Astrocyte (in vitro differentiated cells and primary cell): ENCODE data around the gene ZG16B.

Experiments
- CTCF ChIP-seq: IDR thresholded peaks from 2 replicates; pipeline ENCODE4 v1.5.1; 2011; ENCODE audit warnings: low read depth, mild to moderate bottlenecking, inconsistent platforms, low read length, moderate library complexity; ENCODE audit not compliant: insufficient read depth
- EZH2 ChIP-seq: IDR thresholded peaks from 2 replicates; pipeline ENCODE4 v1.6.1; 2012; ENCODE audit warnings: mild to moderate bottlenecking, low read length, inconsistent platforms; ENCODE audit not compliant: insufficient read depth

DNA sequence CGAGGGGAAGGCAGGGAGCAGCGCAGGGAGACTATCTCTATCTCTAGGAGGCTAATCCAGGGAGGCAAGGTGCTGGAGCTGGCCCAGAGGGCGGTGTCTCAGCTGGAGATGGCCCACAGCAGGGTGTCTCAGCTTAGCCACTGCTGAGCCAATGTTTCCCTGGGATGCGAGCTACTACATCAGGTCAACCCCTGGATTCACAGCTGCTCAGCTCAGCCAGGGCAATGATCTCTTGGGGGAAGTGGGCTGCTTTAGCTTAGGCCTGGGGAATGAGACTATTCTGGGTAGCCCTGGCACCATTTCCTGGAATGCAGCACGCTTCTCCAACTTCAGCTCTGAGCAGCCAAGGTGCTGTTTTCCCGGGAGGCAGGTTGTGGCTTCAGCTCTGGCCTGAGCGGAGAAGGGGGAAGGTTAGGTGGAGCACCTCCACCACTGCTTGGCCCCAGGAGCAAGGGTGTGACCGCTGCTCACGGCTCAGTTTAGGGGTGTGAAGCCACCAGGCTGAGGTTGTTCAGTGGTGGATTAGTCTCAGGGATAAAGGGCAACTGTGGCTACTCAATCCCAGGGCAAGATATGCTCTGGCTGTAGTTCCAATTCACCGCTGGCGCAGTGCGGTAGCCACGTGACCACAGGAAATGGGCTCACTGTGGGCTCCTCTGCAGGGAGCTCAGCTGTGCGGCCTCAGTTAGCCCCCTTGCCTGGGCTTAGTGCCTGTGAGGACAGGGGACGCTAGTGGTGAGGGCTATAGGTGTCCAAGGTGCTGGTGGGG is 18.2 kb upstream of the ZG16B start:
- TF ChIP-seq CTCF = no peak
- no peak for TF ChIP-seq EZH2
